ENCODE data around the gene TBC1D22A.
A peak's percentile ranks its signal among the peaks of the same experiment; 100 is the strongest.

The TBC1D22A gene

DNA sequence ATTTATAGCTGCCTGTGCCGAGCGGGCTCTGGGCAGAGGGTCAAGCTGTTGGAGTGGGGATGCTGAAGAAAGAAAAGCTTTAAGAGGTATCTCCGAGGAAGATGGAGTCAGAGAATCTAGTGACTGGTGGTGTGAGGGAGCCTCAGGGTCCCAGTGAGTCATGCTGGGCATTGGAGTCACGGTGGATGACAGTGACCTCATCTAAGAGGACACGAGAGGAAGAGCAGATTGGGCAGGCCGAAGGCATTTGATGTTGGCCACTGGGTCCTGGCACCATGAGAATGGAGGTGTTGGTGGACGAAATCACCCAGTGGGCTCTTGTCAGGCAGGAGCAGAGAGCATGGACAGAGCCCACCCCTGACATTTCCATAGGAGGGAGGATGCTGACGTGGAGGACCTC, 68.4 kb downstream of the TBC1D22A start:
- TF ChIP-seq, protein P1, sequence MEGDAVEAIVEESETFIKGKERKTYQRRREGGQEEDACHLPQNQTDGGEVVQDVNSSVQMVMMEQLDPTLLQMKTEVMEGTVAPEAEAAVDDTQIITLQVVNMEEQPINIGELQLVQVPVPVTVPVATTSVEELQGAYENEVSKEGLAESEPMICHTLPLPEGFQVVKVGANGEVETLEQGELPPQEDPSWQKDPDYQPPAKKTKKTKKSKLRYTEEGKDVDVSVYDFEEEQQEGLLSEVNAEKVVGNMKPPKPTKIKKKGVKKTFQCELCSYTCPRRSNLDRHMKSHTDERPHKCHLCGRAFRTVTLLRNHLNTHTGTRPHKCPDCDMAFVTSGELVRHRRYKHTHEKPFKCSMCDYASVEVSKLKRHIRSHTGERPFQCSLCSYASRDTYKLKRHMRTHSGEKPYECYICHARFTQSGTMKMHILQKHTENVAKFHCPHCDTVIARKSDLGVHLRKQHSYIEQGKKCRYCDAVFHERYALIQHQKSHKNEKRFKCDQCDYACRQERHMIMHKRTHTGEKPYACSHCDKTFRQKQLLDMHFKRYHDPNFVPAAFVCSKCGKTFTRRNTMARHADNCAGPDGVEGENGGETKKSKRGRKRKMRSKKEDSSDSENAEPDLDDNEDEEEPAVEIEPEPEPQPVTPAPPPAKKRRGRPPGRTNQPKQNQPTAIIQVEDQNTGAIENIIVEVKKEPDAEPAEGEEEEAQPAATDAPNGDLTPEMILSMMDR (IDR thresholded peaks at IDR 0.05; ENCODE audit: low read depth, low read length) = no peak

DNA sequence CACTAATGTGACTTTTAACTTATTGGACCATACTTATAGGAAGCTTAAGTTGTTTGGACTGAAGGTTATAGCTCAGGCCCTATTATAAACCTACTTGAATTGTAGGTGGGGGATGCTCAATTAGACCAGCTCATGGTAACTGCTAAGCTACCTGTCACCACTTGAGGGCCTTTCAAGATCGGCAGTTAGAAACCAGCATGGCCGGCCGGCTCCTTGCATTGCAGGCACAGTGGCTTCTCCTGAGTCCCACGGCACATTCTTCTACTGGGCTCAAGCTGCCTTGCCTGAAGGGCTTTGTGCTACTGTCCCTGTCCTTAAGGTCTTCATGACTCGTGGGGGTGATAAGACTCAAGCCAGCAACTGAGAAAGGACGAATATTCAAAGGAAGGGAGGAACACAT, 70.8 kb downstream of the TBC1D22A start:
- TF ChIP-seq, protein P1 (IDR thresholded peaks at IDR 0.05; ENCODE audit: low read depth, low read length) = peak; percentile 36
- H3K4me3 ChIP-seq (ENCODE audit: low read depth, low read length) = no peak overlapping the region

More for the DNA sequence above, 68.4 kb downstream of the TBC1D22A start:
- no peak overlapping the region for H3K4me3 ChIP-seq (ENCODE audit: low read depth, low read length)

DNA sequence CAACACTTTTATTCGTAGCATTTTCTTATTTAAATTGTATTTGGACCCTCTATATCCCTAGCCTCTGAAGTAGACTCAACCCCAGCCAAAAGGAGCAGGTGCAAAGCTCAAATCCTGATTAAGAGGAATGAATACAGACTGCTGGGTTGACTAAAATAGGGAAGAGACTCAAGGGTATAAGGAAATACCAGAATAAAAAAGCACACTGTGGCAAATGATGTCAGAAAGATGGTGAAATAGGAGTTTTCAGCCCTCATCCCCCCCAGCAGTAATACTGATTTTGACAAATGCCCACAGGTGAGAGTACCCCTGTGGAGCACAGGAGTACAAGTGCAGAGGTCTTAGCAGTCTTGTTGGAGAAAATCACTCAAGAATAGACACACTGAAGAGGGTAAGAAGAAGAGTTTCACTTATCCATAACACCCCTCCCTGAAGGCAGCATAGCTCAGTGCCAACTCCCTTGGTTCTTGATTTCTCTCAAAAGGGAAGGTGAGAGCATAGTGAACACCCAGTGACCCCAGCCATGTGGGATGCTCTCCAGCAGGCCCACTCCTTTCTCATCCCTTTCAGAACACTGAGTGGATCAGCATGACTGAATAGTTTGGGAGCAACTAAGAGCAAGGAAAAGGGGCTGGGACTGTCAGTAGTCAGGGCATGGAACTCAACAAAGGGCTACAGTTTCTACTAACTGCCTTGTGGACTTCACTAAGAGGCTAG, 71.7 kb downstream of the TBC1D22A start:
- no peak overlapping the region for H3K4me3 ChIP-seq (ENCODE audit: low read depth, low read length)
- TF ChIP-seq, protein P1 (IDR thresholded peaks at IDR 0.05; ENCODE audit: low read depth, low read length) = no peak

DNA sequence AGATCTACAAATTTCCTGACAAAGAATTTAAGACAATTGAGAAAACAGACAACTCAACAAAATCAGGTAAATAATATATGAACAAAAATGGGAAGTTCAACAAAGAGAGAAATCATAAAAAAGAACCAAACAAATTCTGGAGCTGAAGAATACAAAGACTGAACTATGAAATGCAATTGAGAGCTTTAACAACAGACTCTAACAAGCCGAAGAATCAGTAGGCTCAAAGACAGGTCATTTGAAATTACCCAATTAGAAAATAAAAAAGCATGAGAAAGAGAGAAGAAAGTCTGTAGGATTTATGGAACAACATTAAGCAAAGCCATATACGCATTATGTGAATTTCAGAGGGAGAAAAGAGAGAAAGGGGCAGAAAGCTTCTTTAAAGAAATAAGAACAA, 72.8 kb downstream of the TBC1D22A start:
- H3K4me3 ChIP-seq (ENCODE audit: low read depth, low read length) = no peak overlapping the region
- TF ChIP-seq, protein P1 (IDR thresholded peaks at IDR 0.05; ENCODE audit: low read depth, low read length) = no peak

DNA sequence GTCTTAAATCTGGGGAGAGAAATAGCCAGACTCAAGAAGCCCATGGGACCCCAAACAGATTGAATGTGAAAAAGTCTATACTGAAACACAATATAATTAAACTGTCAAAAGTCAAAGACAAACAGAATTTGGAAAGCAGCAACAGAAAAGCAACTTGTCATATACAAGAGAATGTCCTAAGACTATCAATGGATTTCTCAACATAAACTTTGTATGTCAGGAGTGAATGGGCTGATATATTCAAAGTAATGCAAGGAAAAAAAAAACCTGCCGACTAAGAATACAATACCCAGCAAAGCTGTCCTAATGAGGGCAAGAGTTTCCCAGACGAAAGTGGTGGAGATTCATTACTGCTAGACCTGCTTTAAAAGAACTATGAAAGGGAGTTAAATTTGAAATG, 73.2 kb downstream of the TBC1D22A start:
- H3K4me3 ChIP-seq (ENCODE audit: low read depth, low read length) = no peak overlapping the region
- TF ChIP-seq, protein P1 (IDR thresholded peaks at IDR 0.05; ENCODE audit: low read depth, low read length) = no peak

DNA sequence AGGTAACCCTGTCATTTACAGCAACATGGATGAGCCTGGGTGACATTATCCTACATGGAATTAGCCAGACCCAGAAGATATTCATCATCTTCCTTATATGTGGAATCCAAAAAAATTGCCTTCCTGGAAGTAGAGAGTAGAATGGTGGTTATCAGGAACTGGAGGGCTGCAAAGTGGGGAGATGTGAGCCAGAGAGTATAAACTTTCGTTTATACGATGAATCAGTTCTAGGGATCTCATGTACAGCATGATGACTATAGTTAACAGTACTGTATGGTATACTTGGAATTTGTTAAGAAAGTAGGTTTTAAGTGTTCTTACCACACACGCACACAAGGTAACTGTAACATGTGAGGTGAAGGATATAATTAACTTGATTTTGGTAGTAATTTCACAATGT, 79.1 kb downstream of the TBC1D22A start:
- TF ChIP-seq, protein P1 (IDR thresholded peaks at IDR 0.05; ENCODE audit: low read depth, low read length) = no peak
- no peak overlapping the region for H3K4me3 ChIP-seq (ENCODE audit: low read depth, low read length)

GRCh38 chr22:46842606-46843005, 80.2 kb downstream of the TBC1D22A start:
- TF ChIP-seq, protein P1 (IDR thresholded peaks at IDR 0.05; ENCODE audit: low read depth, low read length) = no peak
- H3K4me3 ChIP-seq (ENCODE audit: low read depth, low read length) = no peak overlapping the region

Measured in WI38 (cell line).